Trophoblast cell (in vitro differentiated cells and primary cell): ENCODE data around the gene MIA.

Experiments
- DNase-seq, 2 donors: peaks; one replicate each; pipeline ENCODE4 v3.0.0-alpha.2; 2016
- H2AFZ ChIP-seq: 2 replicates; pipeline ENCODE4 v1.6.1; 2013; ENCODE audit warnings: low read length, moderate library complexity, mild to moderate bottlenecking; ENCODE audit not compliant: insufficient read depth, poor library complexity
- H2AK5ac ChIP-seq: 2 replicates; pipeline ENCODE4 v1.6.1; 2013; ENCODE audit warnings: mild to moderate bottlenecking, low read length
- H2BK120ac ChIP-seq: 2 replicates; pipeline ENCODE4 v1.6.1; 2013; ENCODE audit warnings: low read length, mild to moderate bottlenecking, moderate library complexity; ENCODE audit not compliant: insufficient read depth, poor library complexity
- H2BK12ac ChIP-seq: 2 replicates; pipeline ENCODE4 v1.6.1; 2013; ENCODE audit warnings: mild to moderate bottlenecking, low read length, moderate library complexity
- H2BK5ac ChIP-seq: 2 replicates; pipeline ENCODE4 v1.6.1; 2013; ENCODE audit warnings: low read length, low read depth, moderate library complexity, mild to moderate bottlenecking; ENCODE audit not compliant: poor library complexity
- H3K14ac ChIP-seq: 2 replicates; pipeline ENCODE4 v1.6.1; 2013; ENCODE audit warnings: mild to moderate bottlenecking, low read length
- H3K18ac ChIP-seq: 2 replicates; pipeline ENCODE4 v1.6.1; 2013; ENCODE audit warnings: mild to moderate bottlenecking, low read length
- H3K23ac ChIP-seq: 2 replicates; pipeline ENCODE4 v1.6.1; 2013; ENCODE audit warnings: low read length
- H3K27ac ChIP-seq: 2 replicates; pipeline ENCODE4 v1.5.1; 2013; ENCODE audit warnings: low read depth, mild to moderate bottlenecking, inconsistent platforms, low read length, moderate library complexity
- H3K27me3 ChIP-seq: 2 replicates; pipeline ENCODE4 v1.6.1; 2013; ENCODE audit warnings: inconsistent platforms, mild to moderate bottlenecking, low read length, moderate library complexity; ENCODE audit not compliant: insufficient read depth
- H3K36me3 ChIP-seq, 2 experiments: 1 replicate in 1 of 2; 2 replicates in 1 of 2; pipeline ENCODE4 v1.6.1; 2013; ENCODE audit warnings: low read length in 2 of 2, mild to moderate bottlenecking in 2 of 2, moderate library complexity in 1 of 2; ENCODE audit not compliant: insufficient read depth in 2 of 2, control insufficient read depth in 1 of 2
- H3K4ac ChIP-seq: 2 replicates; pipeline ENCODE4 v1.6.1; 2013; ENCODE audit warnings: low read depth, mild to moderate bottlenecking, low read length, moderate library complexity
- H3K4me1 ChIP-seq, 2 experiments: 1 replicate in 1 of 2; 2 replicates in 1 of 2; pipeline ENCODE4 v1.6.1; 2013; ENCODE audit warnings: low read length in 2 of 2, mild to moderate bottlenecking in 2 of 2, moderate library complexity in 1 of 2; ENCODE audit not compliant: insufficient read depth in 2 of 2, control insufficient read depth in 1 of 2
- H3K4me2 ChIP-seq: 2 replicates; pipeline ENCODE4 v1.6.1; 2013; ENCODE audit warnings: inconsistent platforms, mild to moderate bottlenecking, low read length, moderate library complexity
- H3K4me3 ChIP-seq: 2 replicates; pipeline ENCODE4 v1.5.1; 2013; ENCODE audit warnings: mild to moderate bottlenecking, low read depth, low read length, inconsistent platforms
- H3K79me1 ChIP-seq: one replicate; pipeline ENCODE4 v1.6.1; 2013; ENCODE audit warnings: low read length
- H3K79me2 ChIP-seq: 2 replicates; pipeline ENCODE4 v1.6.1; 2013; ENCODE audit warnings: low read length, mild to moderate bottlenecking; ENCODE audit not compliant: control insufficient read depth, insufficient read depth, poor library complexity
- H3K9ac ChIP-seq: 2 replicates; pipeline ENCODE4 v1.6.1; 2013; ENCODE audit warnings: mild to moderate bottlenecking, low read length
- H3K9me3 ChIP-seq: 2 replicates; pipeline ENCODE4 v1.6.1; 2013; ENCODE audit warnings: low read depth, mild to moderate bottlenecking, control low read depth, inconsistent platforms, low read length; ENCODE audit not compliant: insufficient read depth
- H4K12ac ChIP-seq: 2 replicates; pipeline ENCODE4 v1.6.1; 2013; ENCODE audit warnings: low read depth, mild to moderate bottlenecking, low read length, moderate library complexity
- H4K8ac ChIP-seq: 2 replicates; pipeline ENCODE4 v1.6.1; 2013; ENCODE audit warnings: low read depth, mild to moderate bottlenecking, low read length, moderate library complexity
- H4K91ac ChIP-seq: one replicate; pipeline ENCODE4 v1.6.1; 2013; ENCODE audit warnings: low read depth, mild to moderate bottlenecking, low read length, moderate library complexity
- WGBS: extraction: QIAGEN DNeasy Blood & Tissue Kit; methylation state at CpG from one replicate; pipeline ENCODE4 v1.1.7; 2013; ENCODE audit warnings: missing lambda C conversion rate; ENCODE audit not compliant: insufficient read length, insufficient coverage; ENCODE audit errors: extremely low coverage; 5-methylcytosine and 5-hydroxymethylcytosine counted together

Gene MIA

GRCh38 chr19:40739030-40739839 is 36.1 kb upstream of the MIA start:
- Histone ChIP-seq H2BK5ac (no peak overlapping the region), H3K18ac (no peak overlapping the region), H3K4me2 (no peak overlapping the region), H2AFZ (no peak overlapping the region), H3K79me1 (no peaks in the 10 kb centered on the region), H3K27me3 (no peaks in the 10 kb centered on the region), H4K12ac (no peak overlapping the region), H3K27ac (no peak overlapping the region), H3K4me3 (no peak overlapping the region), H3K36me3 (peaks cover 52 to 56% of the 10 kb centered on the region in 2 experiments), H3K9me3 (no peaks in the 10 kb centered on the region), H4K8ac (no peak overlapping the region), H2BK120ac (no peak overlapping the region), H3K9ac (no peak overlapping the region), H2AK5ac (no peak overlapping the region), H3K4ac (no peak overlapping the region), H2BK12ac (no peak overlapping the region), H3K79me2 (no peaks in the 10 kb centered on the region), H3K23ac (no peak overlapping the region), H3K4me1 (peaks cover 2 to 3% of the 10 kb centered on the region in 2 experiments), H4K91ac (no peak overlapping the region), H3K14ac (no peak overlapping the region)
- WGBS, result no CpG with 5 or more reads among the region's 22 CpGs
- no peak for DNase-seq

GRCh38 chr19:40739871-40740703 is 35.2 kb upstream of the MIA start:
- H4K8ac ChIP-seq, result no peak overlapping the region
- H2BK12ac ChIP-seq, result no peak overlapping the region
- no peak overlapping the region for H2BK120ac ChIP-seq
- no peak overlapping the region for H3K14ac ChIP-seq
- H3K9me3 ChIP-seq, result no peaks in the 10 kb centered on the region
- no peaks in the 10 kb centered on the region for H3K27me3 ChIP-seq
- H3K4me2 ChIP-seq, result no peak overlapping the region
- H3K9ac ChIP-seq, result no peak overlapping the region
- no peak overlapping the region for H3K4ac ChIP-seq
- no peak overlapping the region for H3K23ac ChIP-seq
- peaks cover 10 to 12% of the 10 kb centered on the region in 2 experiments for H3K4me1 ChIP-seq
- peaks cover 43 to 49% of the 10 kb centered on the region in 2 experiments for H3K36me3 ChIP-seq
- no peak overlapping the region for H3K18ac ChIP-seq
- H3K27ac ChIP-seq, result no peak overlapping the region
- no peak overlapping the region for H4K12ac ChIP-seq
- H2AFZ ChIP-seq, result no peak overlapping the region
- no peak overlapping the region for H3K4me3 ChIP-seq
- H3K79me1 ChIP-seq, result peaks cover 2% of the 10 kb centered on the region
- H2AK5ac ChIP-seq, result no peak overlapping the region
- H2BK5ac ChIP-seq, result no peak overlapping the region
- no peaks in the 10 kb centered on the region for H3K79me2 ChIP-seq
- no peak for DNase-seq
- no peak overlapping the region for H4K91ac ChIP-seq
- no CpG with 5 or more reads among the region's 16 CpGs for WGBS

GRCh38 chr19:40740747-40741146 is 34.6 kb upstream of the MIA start:
- Histone ChIP-seq H2BK5ac (no peak overlapping the region), H3K4me3 (no peak overlapping the region), H3K79me2 (no peaks in the 10 kb centered on the region), H3K18ac (no peak overlapping the region), H4K12ac (no peak overlapping the region), H3K14ac (no peak overlapping the region), H4K91ac (no peak overlapping the region), H3K27me3 (no peaks in the 10 kb centered on the region), H2BK120ac (no peak overlapping the region), H3K27ac (no peak overlapping the region), H2AK5ac (no peak overlapping the region), H3K36me3 (peaks cover 37 to 42% of the 10 kb centered on the region in 2 experiments), H3K79me1 (peaks cover 4% of the 10 kb centered on the region), H3K4me1 (peaks cover 12 to 17% of the 10 kb centered on the region in 2 experiments), H3K23ac (no peak overlapping the region), H4K8ac (no peak overlapping the region), H2BK12ac (no peak overlapping the region), H3K9me3 (no peaks in the 10 kb centered on the region), H3K9ac (no peak overlapping the region), H3K4ac (no peak overlapping the region), H2AFZ (no peak overlapping the region), H3K4me2 (no peak overlapping the region)
- DNase-seq, result no peak
- no CpG with 5 or more reads among the region's 6 CpGs for WGBS

- H2AK5ac ChIP-seq, result no peak overlapping the region
- no peak overlapping the region for H2BK5ac ChIP-seq
- no peak overlapping the region for H3K4me3 ChIP-seq
- no CpG with 5 or more reads among the region's 10 CpGs for WGBS
- H3K23ac ChIP-seq, result no peak overlapping the region
- no peak overlapping the region for H3K18ac ChIP-seq
- H3K27me3 ChIP-seq, result no peaks in the 10 kb centered on the region
- no peak overlapping the region for H4K8ac ChIP-seq
- no peak overlapping the region for H4K91ac ChIP-seq
- H4K12ac ChIP-seq, result no peak overlapping the region
- no peak overlapping the region for H3K4ac ChIP-seq
- no peak for DNase-seq
- H3K4me1 ChIP-seq, result peaks cover 12 to 17% of the 10 kb centered on the region in 2 experiments
- H3K9me3 ChIP-seq, result no peaks in the 10 kb centered on the region
- no peak overlapping the region for H2AFZ ChIP-seq
- H3K27ac ChIP-seq, result no peak overlapping the region
- peaks cover 4% of the 10 kb centered on the region for H3K79me1 ChIP-seq
- no peak overlapping the region for H3K14ac ChIP-seq
- peaks cover 30 to 35% of the 10 kb centered on the region in 2 experiments for H3K36me3 ChIP-seq
- H2BK120ac ChIP-seq, result no peak overlapping the region
- H3K9ac ChIP-seq, result no peak overlapping the region
- H3K79me2 ChIP-seq, result no peaks in the 10 kb centered on the region
- H3K4me2 ChIP-seq, result no peak overlapping the region
- H2BK12ac ChIP-seq, result no peak overlapping the region
Measured at GRCh38 chr19:40741527-40742390, 33.6 kb upstream of the MIA start.
